Small intestine (tissue), 7 donors: ENCODE measurements around the gene RAC2. TPM values are rescaled to one million over a fixed set of nuclear protein-coding genes. Genes with fewer than 3 reads are reported as not detected.
A peak's percentile ranks its signal among the peaks of the same experiment; 100 is the strongest.
"Not testable (repeated sequence)": the region's sequence is repeated elsewhere in the genome, so short reads cannot be mapped to it uniquely, and the experiment has no call there.

ENCODE experiments used
- DNase-seq, 2 donors: peaks; one replicate each; pipeline versions ENCODE4 v3.0.0 to v3.0.0-alpha.2; 2013
- FAIRE-seq: peaks from 2 replicates; lab custom pipeline; 2012; peaks lifted over from hg19 to GRCh38; lab: Jason Lieb, UNC
- H3K27ac ChIP-seq, 3 donors: one replicate each; pipeline ENCODE4 v1.5.1; 2013; ENCODE audit warnings: low read length in 2 of 3, mild to moderate bottlenecking in 2 of 3, control low read depth in 1 of 3, inconsistent platforms in 1 of 3, low read depth in 1 of 3, moderate library complexity in 1 of 3
- H3K27me3 ChIP-seq, 3 donors: one replicate each; pipeline ENCODE4 v1.6.1; 2013; ENCODE audit warnings: low read length in 3 of 3, inconsistent platforms in 1 of 3; ENCODE audit not compliant: control insufficient read depth in 3 of 3, insufficient read depth in 3 of 3
- H3K36me3 ChIP-seq, 3 donors: one replicate each; pipeline ENCODE4 v1.6.1; 2013; ENCODE audit warnings: low read length in 3 of 3, inconsistent platforms in 1 of 3, low read depth in 1 of 3, mild to moderate bottlenecking in 1 of 3, moderate library complexity in 1 of 3; ENCODE audit not compliant: control insufficient read depth in 3 of 3, insufficient read depth in 2 of 3
- H3K4me1 ChIP-seq, 3 donors: one replicate each; pipeline ENCODE4 v1.6.1; 2013; ENCODE audit warnings: low read length in 2 of 3, inconsistent platforms in 1 of 3, low read depth in 1 of 3, mild to moderate bottlenecking in 1 of 3, moderate library complexity in 1 of 3; ENCODE audit not compliant: control insufficient read depth in 3 of 3, insufficient read depth in 2 of 3
- H3K4me3 ChIP-seq, 3 donors: one replicate each; pipeline ENCODE4 v1.5.1; 2013; ENCODE audit warnings: low read length in 3 of 3, control low read depth in 1 of 3, inconsistent platforms in 1 of 3, low read depth in 1 of 3, mild to moderate bottlenecking in 1 of 3, moderate library complexity in 1 of 3
- H3K9me3 ChIP-seq, 2 donors: one replicate each; pipeline ENCODE4 v1.6.1; 2013; ENCODE audit warnings: low read depth in 1 of 2, low read length in 1 of 2; ENCODE audit not compliant: control insufficient read depth in 2 of 2, insufficient read depth in 1 of 2
- WGBS, 3 donors: extraction: QIAGEN DNeasy Blood & Tissue Kit; methylation state at CpG; one replicate each; pipeline ENCODE4 v1.1.7; 2013; 5-methylcytosine and 5-hydroxymethylcytosine counted together
- polyA plus RNA-seq, 4 donors: library from polyadenylated mRNA; stranded (reverse) in 3 of 4; unstranded in 1 of 4; fragments of 200-250 nt in 3 of 4; fragments of 120-200 nt in 1 of 4; gene quantifications; one replicate each; pipeline versions ENCODE4 v1.2.1 to v1.2.3, GENCODE V29; 2013
- donor health status: healthy with polysubstance abuse.
- donor health status: control.
- donor health status: control.
- donor health status: Bipolar disorder and iron deficiency.
- donor health status: healthy.

The RAC2 gene
- polyA plus RNA-seq, 4 donors = 12.1 to 41.1 (median 24.8) TPM

DNA sequence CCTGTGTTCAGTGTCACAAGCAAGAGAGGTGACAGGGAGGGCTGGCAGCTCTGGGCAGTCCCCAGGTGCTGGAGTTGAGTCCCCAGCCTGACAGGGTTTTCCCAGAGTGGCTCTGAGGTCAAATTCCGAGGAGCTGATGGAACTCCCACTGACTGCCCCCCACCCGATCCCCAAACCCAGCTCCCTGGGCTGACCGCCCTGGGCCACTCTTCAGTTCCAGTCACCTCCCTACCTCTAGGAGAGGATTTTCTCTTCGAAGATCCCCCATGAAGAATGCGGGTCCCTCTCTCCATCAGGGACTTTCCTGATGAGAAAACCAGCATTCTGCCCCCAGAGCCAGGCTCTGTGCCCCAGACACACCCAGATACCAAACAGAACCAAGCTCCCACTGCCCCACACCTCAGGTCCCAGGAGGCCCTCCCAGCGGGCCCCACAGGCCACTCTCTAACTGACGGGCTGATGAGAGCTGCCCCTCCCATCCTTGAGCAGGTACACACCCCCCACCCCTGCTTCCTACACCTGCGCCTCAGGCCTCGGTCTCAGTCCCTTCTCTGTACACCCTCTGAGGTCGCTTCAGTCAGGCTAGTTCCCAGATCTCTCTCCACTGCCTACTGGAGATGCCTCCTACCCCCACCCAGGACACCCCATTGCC, 12.1 kb upstream of the RAC2 start:
- DNase-seq = peak in 1 of 2 donors; percentile 33
- peaks cover 0 to 4% (median 0%) of the 10 kb centered on the region in 3 donors for H3K27me3 ChIP-seq
- FAIRE-seq = no peak
- no peaks in the 10 kb centered on the region for H3K9me3 ChIP-seq
- 29 to 61% (median 50%) methylated on average over 10 of the region's 10 CpGs for WGBS, 3 donors
- no peak overlapping the region for H3K4me3 ChIP-seq
- H3K36me3 ChIP-seq = no peaks in the 10 kb centered on the region
- peaks cover 0 to 28% (median 0%) of the 10 kb centered on the region in 3 donors for H3K4me1 ChIP-seq
- H3K27ac ChIP-seq = no peak overlapping the region

DNA sequence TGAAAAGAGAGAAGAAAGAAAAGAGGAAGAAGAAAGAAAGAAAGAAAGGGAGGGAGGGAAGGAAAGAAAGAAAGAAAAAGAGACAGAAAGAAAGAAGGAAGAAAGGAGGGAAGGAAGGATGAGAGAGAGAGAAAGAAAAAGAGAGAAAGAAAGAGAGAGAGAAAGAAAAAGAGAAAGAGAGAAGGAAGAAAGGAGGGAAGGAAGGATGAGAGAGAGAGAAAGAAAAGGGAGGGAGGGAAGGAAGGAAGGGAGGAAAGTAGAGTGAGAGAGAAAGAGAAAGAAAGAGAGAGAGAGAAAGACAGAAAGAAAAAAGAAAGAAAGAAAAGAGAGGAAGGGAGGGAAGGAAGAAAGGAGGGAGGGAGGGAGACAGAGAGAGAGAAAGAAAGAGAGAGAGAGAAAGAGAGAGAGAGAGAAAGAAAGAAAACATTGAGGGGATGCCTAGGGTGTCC, 11.5 kb upstream of the RAC2 start:
- Histone ChIP-seq H3K4me1 (peaks cover 0 to 28% (median 0%) of the 10 kb centered on the region in 3 donors), H3K9me3 (no peaks in the 10 kb centered on the region), H3K36me3 (no peaks in the 10 kb centered on the region), H3K27me3 (peaks cover 0 to 4% (median 0%) of the 10 kb centered on the region in 3 donors), H3K4me3 (no peak overlapping the region), H3K27ac (no peak overlapping the region)
- no peak for DNase-seq
- FAIRE-seq = no peak

DNA sequence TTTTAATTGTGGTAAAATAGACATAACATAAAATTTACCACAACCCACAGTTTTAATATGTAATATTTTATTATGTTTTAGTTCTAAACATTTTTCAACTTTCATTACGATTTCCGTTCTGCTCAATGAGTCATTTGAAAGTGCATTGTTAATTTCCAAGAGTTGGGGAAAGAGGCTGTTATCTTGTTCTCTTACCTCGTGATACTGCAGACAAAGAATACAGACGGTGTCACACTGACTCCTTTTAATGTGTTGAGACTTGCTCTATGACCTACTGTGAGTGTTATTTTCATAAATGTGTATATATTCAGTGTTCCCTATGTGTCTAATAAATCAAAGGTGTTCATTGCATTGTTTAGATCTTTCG, 10.8 kb upstream of the RAC2 start:
- WGBS, 3 donors = 26 to 57% (median 42%) methylated on average over 5 of the region's 5 CpGs
- Histone ChIP-seq H3K36me3 (no peaks in the 10 kb centered on the region), H3K4me1 (peaks cover 0 to 28% (median 0%) of the 10 kb centered on the region in 3 donors), H3K27ac (no peak overlapping the region), H3K4me3 (no peak overlapping the region), H3K9me3 (no peaks in the 10 kb centered on the region), H3K27me3 (peaks cover 0 to 4% (median 0%) of the 10 kb centered on the region in 3 donors)
- FAIRE-seq = no peak
- DNase-seq = peak in 1 of 2 donors; percentile 52

DNA sequence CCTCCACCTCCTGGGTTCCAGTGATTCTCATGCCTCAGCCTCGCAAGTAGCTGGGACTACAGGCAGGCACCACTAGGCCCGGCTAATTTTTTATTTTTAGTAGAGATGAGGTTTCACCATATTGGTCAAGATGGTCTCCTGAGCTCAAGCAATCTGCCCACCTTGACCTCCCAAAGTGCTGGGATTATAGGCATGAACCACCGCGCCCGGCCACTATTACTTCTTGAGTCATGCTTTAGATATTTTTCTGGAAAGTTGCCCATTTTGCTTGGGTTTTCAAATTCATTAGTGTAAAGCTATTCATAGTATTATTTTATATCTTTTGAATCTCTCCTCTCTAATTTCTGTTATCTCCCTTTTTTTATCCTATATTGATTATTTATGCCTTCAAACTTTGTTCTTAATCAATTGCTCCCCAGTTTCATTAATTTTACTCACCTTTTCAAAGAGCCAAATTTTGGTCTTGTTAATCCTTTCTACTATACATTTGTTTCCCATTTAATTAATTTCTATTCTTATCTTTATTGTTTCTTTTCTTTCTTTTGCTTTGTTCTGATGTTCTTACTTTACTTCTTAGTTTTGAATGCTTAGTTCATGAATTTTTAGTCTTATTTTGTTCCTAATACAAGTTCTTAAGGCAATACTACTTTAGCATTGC, 10.3 kb upstream of the RAC2 start:
- H3K27me3 ChIP-seq = peaks cover 0 to 4% (median 0%) of the 10 kb centered on the region in 3 donors
- no peaks in the 10 kb centered on the region for H3K9me3 ChIP-seq
- no peak overlapping the region for H3K4me3 ChIP-seq
- FAIRE-seq = no peak
- DNase-seq = no peak
- WGBS, 3 donors = 47 to 63% (median 62%) methylated on average over 5 of the region's 5 CpGs
- no peak overlapping the region for H3K27ac ChIP-seq
- H3K4me1 ChIP-seq = peaks cover 0 to 24% (median 0%) of the 10 kb centered on the region in 3 donors
- no peaks in the 10 kb centered on the region for H3K36me3 ChIP-seq

DNA sequence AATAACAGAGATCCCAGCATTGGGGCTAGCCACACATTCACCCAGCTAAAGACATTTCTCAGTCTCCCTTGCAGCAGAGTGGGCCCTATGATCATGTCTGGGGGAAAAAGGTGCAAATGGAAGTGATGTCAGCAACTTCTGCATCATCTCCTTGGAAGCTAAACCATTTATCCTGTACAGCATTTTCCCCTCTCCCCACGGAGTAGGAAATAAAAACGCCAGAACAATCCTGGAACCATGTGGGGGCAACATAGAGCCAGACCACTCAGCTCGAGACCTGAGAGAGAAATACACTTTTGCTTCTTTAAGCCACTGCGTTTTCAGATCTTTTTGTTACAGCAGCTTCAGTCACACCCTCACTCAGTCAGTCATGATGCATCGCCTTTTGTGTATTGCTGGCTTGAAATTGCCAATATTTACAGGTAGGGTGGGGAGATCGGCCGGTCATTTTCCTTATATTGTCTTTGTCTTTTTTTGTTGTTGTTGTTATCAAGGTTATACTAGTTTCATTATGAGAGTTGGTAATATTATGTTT, 9.1 kb upstream of the RAC2 start:
- peaks cover 0 to 4% (median 0%) of the 10 kb centered on the region in 3 donors for H3K27me3 ChIP-seq
- no peaks in the 10 kb centered on the region for H3K36me3 ChIP-seq
- no peak for FAIRE-seq
- no peak for DNase-seq
- no peak overlapping the region for H3K27ac ChIP-seq
- 64 to 69% (median 69%) methylated on average over 7 of the region's 7 CpGs for WGBS, 3 donors
- H3K9me3 ChIP-seq = no peaks in the 10 kb centered on the region
- no peak overlapping the region for H3K4me3 ChIP-seq
- peaks cover 0 to 13% (median 0%) of the 10 kb centered on the region in 3 donors for H3K4me1 ChIP-seq

DNA sequence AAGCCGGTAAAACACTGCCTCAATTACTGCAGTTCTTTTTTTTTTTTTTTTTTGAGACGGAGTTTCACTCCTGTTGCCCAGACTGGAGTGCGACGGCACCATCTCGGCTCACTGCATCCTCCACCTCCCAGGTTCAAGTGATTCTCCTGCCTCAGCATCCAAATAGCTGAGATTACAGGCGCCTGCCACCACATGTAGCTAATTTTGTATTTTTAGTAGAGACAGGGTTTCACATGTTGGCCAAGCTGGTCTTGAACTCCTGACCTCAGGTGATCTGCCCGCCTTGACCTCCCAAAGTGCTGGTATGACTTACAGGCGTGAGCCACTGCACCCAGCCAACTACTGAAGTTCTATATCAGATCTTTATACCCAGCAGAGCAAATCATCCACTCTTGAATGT, 7.8 kb upstream of the RAC2 start:
- H3K9me3 ChIP-seq = not testable (repeated sequence)
- WGBS, 3 donors = 79 to 87% (median 82%) methylated on average over 8 of the region's 8 CpGs

DNA sequence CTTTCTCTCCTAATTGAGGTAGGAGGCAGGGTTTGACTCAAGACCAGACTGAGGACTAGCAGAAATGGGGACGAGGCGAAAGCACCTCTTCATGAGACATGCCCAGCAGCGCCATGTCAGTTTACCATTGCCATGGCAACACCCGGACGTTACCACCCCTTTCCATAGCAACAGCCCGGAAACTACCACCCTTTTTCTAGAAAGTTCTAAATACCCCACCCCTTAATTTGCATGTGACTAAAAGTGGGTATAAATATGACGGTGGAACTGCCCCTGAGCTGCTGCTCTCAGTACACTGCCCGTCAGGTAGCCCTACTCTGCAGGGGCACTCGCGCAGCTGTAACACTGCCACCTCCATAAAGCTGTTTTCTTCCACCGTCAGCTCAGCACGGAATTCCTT, 5.9 kb upstream of the RAC2 start:
- H3K27me3 ChIP-seq = no peaks in the 10 kb centered on the region
- no peaks in the 10 kb centered on the region for H3K9me3 ChIP-seq
- H3K27ac ChIP-seq = no peak overlapping the region
- no peak for DNase-seq
- no peak for FAIRE-seq
- H3K4me3 ChIP-seq = no peak overlapping the region
- H3K4me1 ChIP-seq = no peaks in the 10 kb centered on the region
- 73 to 80% (median 75%) methylated on average over 12 of the region's 12 CpGs for WGBS, 3 donors
- no peaks in the 10 kb centered on the region for H3K36me3 ChIP-seq

More for the DNA sequence above, 7.8 kb upstream of the RAC2 start:
- peaks cover 0 to 13% (median 0%) of the 10 kb centered on the region in 3 donors for H3K4me1 ChIP-seq
- H3K27me3 ChIP-seq, DNase-seq, H3K4me3 ChIP-seq, H3K36me3 ChIP-seq, H3K27ac ChIP-seq, FAIRE-seq: not testable (repeated sequence)

DNA sequence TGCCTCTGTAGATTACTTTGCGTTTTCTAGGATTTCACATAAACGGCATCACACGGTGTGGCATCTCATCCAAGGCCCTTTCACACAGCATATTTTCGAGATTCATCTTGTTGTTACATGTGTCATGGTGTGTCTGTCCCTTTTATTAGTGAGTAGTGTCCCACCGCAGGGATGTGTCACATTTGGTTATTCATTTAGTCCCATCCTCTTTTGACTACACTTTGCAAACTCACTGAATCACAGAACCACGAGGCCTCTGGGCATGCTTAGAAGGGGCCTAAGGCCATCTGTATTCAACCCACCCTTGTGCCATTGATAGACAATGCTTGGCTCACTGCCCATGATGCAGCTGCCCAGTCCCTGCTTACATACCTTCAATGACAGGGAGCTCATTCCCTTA, 4.2 kb upstream of the RAC2 start:
- DNase-seq = no peak
- peaks cover 0 to 4% (median 0%) of the 10 kb centered on the region in 3 donors for H3K4me1 ChIP-seq
- H3K36me3 ChIP-seq = no peaks in the 10 kb centered on the region
- no peak overlapping the region for H3K27ac ChIP-seq
- no peaks in the 10 kb centered on the region for H3K9me3 ChIP-seq
- no peak for FAIRE-seq
- no peaks in the 10 kb centered on the region for H3K27me3 ChIP-seq
- WGBS, 3 donors = 53 to 68% (median 58%) methylated on average over 6 of the region's 6 CpGs
- no peak overlapping the region for H3K4me3 ChIP-seq
